B cell (primary cell): Measurements from ENCODE around the gene EPHA5. TPM values are rescaled to one million over a fixed set of nuclear protein-coding genes. Genes with fewer than 3 reads are reported as not detected.

Source experiments
- ATAC-seq: fragments of 200-7000 bp; cut with Tn5 transposase; one replicate; pipeline ENCODE4 v1.10.0; 2021; ENCODE audit warnings: low read depth, mild to moderate bottlenecking, moderate number of reproducible peaks, moderate library complexity
- CTCF ChIA-PET: fragments of 350-600 bp; sonication (Branson Sonifier 250); formaldehyde crosslinking; loops from one replicate; lab custom pipeline; 2021; ENCODE audit warnings: antibody characterized with exemption, inconsistent platforms; lab: Charles Lee
- POLR2A ChIA-PET: fragments of 350-600 bp; sonication (Branson Sonifier 250); formaldehyde crosslinking; loops from one replicate; lab custom pipeline; 2021; ENCODE audit warnings: antibody characterized with exemption; lab: Charles Lee
- DNase-seq: peaks from one replicate; pipeline ENCODE4 v3.0.0; 2013
- H2AFZ ChIP-seq: 2 replicates; pipeline ENCODE4 v1.6.1; 2012; ENCODE audit warnings: mild to moderate bottlenecking, low read depth, low read length; ENCODE audit not compliant: insufficient read depth, poor library complexity, severe bottlenecking
- H3K27ac ChIP-seq, 2 donors: 1 replicate in 1 of 2; 2 replicates in 1 of 2; pipeline ENCODE4 v1.5.1; 2012 to 2013; ENCODE audit warnings: low read length in 2 of 2, mild to moderate bottlenecking in 2 of 2, moderate library complexity in 1 of 2
- H3K27me3 ChIP-seq, 4 experiments: fragments of 200-600 bp in 1 of 4; sonication (generic) in 1 of 4; replicated peaks in 1 of 4; 1 replicate in 2 of 4; 2 replicates in 2 of 4; pipeline versions ENCODE4 v1.6.1 to v1.7.0; 2013 to 2016; ENCODE audit warnings: low read length in 3 of 4, mild to moderate bottlenecking in 2 of 4, mixed read lengths in 1 of 4, moderate library complexity in 1 of 4; ENCODE audit not compliant: insufficient read depth in 4 of 4, control insufficient read depth in 3 of 4; ENCODE audit errors: control extremely low read depth in 1 of 4
- H3K36me3 ChIP-seq, 2 experiments: replicated peaks in 1 of 2; 1 replicate in 1 of 2; 2 replicates in 1 of 2; pipeline versions ENCODE4 v1.6.1 to v1.7.1; 2013; ENCODE audit warnings: low read length in 1 of 2; ENCODE audit not compliant: insufficient read depth in 2 of 2, control insufficient read depth in 1 of 2; ENCODE audit errors: control extremely low read depth in 1 of 2, extremely low read depth in 1 of 2
- H3K4me1 ChIP-seq, 2 donors: fragments of 200-600 bp in 1 of 2; sonication (generic) in 1 of 2; 1 replicate in 1 of 2; 2 replicates in 1 of 2; pipeline versions ENCODE4 v1.5.1 to v1.6.1; 2013 to 2017; ENCODE audit warnings: low read length in 2 of 2; ENCODE audit not compliant: control insufficient read depth in 2 of 2, insufficient read depth in 2 of 2
- H3K4me2 ChIP-seq: replicated peaks from 2 replicates; pipeline ENCODE3; 2012; ENCODE audit warnings: mild to moderate bottlenecking, low read depth, low read length; ENCODE audit not compliant: poor library complexity, severe bottlenecking
- H3K4me3 ChIP-seq, 5 experiments: fragments of 200-600 bp in 1 of 5; sonication (generic) in 1 of 5; 1 replicate in 3 of 5; 2 replicates in 2 of 5; pipeline versions ENCODE4 v1.5.1 to v1.7.0; 2011 to 2016; ENCODE audit warnings: low read length in 4 of 5, mild to moderate bottlenecking in 4 of 5, low read depth in 2 of 5, control low read depth in 1 of 5, moderate library complexity in 1 of 5; ENCODE audit not compliant: insufficient read depth in 1 of 5; ENCODE audit errors: control extremely low read depth in 1 of 5, extremely low read depth in 1 of 5
- H3K79me2 ChIP-seq: fragments of 200-600 bp; sonication (generic); one replicate; pipeline ENCODE4 v1.6.0; 2016; ENCODE audit warnings: low read length; ENCODE audit not compliant: control insufficient read depth, insufficient read depth
- H3K9ac ChIP-seq: fragments of 200-600 bp; sonication (generic); 2 replicates; pipeline ENCODE4 v1.6.1; 2017; ENCODE audit warnings: mild to moderate bottlenecking, low read length, moderate library complexity
- H3K9me3 ChIP-seq, 3 donors: one replicate each; pipeline versions ENCODE4 v1.6.1 to v1.7.1; 2013; ENCODE audit warnings: low read length in 2 of 3; ENCODE audit not compliant: control insufficient read depth in 2 of 3, insufficient read depth in 1 of 3; ENCODE audit errors: control extremely low read depth in 1 of 3
- H4K20me1 ChIP-seq: 2 replicates; pipeline ENCODE4 v1.6.0; 2012; ENCODE audit warnings: mild to moderate bottlenecking, low read length; ENCODE audit not compliant: insufficient read depth, control insufficient read depth, poor library complexity, severe bottlenecking
- H3K27ac Mint-ChIP-seq: one replicate; pipeline ENCODE4 v1.8.0; 2021; ENCODE audit warnings: mixed read lengths
- H3K27me3 Mint-ChIP-seq: one replicate; pipeline ENCODE4 v1.8.0; 2021; ENCODE audit warnings: mixed read lengths
- H3K4me1 Mint-ChIP-seq: one replicate; pipeline ENCODE4 v1.8.0; 2021; ENCODE audit warnings: mixed read lengths
- H3K4me3 Mint-ChIP-seq: one replicate; pipeline ENCODE4 v1.8.0; 2021; ENCODE audit warnings: mixed read lengths
- H3K9me3 Mint-ChIP-seq: one replicate; pipeline ENCODE4 v1.8.0; 2022; ENCODE audit warnings: mixed read lengths; ENCODE audit not compliant: insufficient read depth
- EZH2 ChIP-seq: IDR thresholded peaks from 2 replicates; pipeline ENCODE4 v1.6.1; 2012; ENCODE audit warnings: borderline replicate concordance, low read depth, mild to moderate bottlenecking, moderate library complexity, low read length; ENCODE audit not compliant: insufficient read depth, poor library complexity, severe bottlenecking
- WGBS: methylation state at CpG from one replicate; pipeline ENCODE4 v1.1.5; 2013; ENCODE audit warnings: missing lambda C conversion rate; ENCODE audit not compliant: insufficient coverage; 5-methylcytosine and 5-hydroxymethylcytosine counted together
- intact Hi-C: fragments of 100-400 bp; cut with micrococcal nuclease; formaldehyde crosslinking; loops from one replicate; pipeline ENCODE4 v1.10.0; 2022
- polyA plus RNA-seq: library from polyadenylated mRNA; depleted of rRNA; stranded (reverse); fragments of >200 nt; gene quantifications from 2 replicates; pipeline ENCODE4 v1.2.3, GENCODE V29; 2012
- total RNA-seq, 2 donors: library from RNA; stranded (reverse); fragments of 120-200 nt in 1 of 2; gene quantifications; 1 replicate in 1 of 2; 2 replicates in 1 of 2; pipeline versions ENCODE4 v1.2.3 to v1.2.4, GENCODE V29; 2013 to 2022
- TF ChIP-seq, protein P1 (sequence below): fragments of 200-600 bp; IDR thresholded peaks from one replicate; pipeline ENCODE4 v1.8.0; 2022; ENCODE audit warnings: antibody characterized with exemption, mild to moderate bottlenecking

The EPHA5 gene
- total and polyA plus RNA-seq, 2 donors (not counting 1 experiment from before 2014, with no cell fraction given) = not detected

DNA sequence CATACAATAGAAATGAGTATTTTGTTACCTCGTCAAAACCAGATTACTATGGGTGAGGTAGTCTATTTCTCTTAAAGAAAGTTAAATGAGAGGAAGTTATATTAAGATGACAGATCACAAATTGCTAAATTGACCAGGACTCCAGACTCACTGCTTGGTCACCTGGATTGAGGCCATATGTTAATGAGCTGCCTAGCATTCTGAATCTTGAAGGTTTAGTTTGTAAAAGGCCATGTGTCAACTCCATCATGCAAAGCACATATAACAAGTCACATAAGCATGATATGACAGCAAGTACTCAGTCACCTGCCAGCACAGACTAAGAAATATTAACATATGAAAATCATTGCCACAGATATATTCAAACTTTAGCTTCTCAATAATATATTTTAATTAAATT lies 72.6 kb downstream of the EPHA5 start:
- Histone ChIP-seq H3K27me3 (no peaks in the 10 kb centered on the region), H3K4me3 (no peak overlapping the region), H3K36me3 (no peaks in the 10 kb centered on the region), H3K79me2 (no peaks in the 10 kb centered on the region), H3K4me1 (no peaks in the 10 kb centered on the region), H3K9ac (no peak overlapping the region), H3K9me3 (no peaks in the 10 kb centered on the region), H4K20me1 (no peaks in the 10 kb centered on the region), H3K4me2 (no peak overlapping the region), H3K27ac (no peak overlapping the region), H2AFZ (no peak overlapping the region)
- Mint-ChIP-seq H3K27ac (no peak overlapping the region), H3K27me3 (no peaks in the 10 kb centered on the region), H3K4me1 (no peaks in the 10 kb centered on the region), H3K9me3 (no peaks in the 10 kb centered on the region), H3K4me3 (no peak overlapping the region)
- ChIA-PET POLR2A (no interaction called here), CTCF (no interaction called here)
- intact Hi-C loops = no loop called here
- DNase-seq (no peak), ATAC-seq (no peak)
- TF ChIP-seq, protein P1, sequence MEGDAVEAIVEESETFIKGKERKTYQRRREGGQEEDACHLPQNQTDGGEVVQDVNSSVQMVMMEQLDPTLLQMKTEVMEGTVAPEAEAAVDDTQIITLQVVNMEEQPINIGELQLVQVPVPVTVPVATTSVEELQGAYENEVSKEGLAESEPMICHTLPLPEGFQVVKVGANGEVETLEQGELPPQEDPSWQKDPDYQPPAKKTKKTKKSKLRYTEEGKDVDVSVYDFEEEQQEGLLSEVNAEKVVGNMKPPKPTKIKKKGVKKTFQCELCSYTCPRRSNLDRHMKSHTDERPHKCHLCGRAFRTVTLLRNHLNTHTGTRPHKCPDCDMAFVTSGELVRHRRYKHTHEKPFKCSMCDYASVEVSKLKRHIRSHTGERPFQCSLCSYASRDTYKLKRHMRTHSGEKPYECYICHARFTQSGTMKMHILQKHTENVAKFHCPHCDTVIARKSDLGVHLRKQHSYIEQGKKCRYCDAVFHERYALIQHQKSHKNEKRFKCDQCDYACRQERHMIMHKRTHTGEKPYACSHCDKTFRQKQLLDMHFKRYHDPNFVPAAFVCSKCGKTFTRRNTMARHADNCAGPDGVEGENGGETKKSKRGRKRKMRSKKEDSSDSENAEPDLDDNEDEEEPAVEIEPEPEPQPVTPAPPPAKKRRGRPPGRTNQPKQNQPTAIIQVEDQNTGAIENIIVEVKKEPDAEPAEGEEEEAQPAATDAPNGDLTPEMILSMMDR = no peak
- TF ChIP-seq EZH2 = no peak
- no CpG with 5 or more reads among the region's 1 CpG for WGBS

DNA sequence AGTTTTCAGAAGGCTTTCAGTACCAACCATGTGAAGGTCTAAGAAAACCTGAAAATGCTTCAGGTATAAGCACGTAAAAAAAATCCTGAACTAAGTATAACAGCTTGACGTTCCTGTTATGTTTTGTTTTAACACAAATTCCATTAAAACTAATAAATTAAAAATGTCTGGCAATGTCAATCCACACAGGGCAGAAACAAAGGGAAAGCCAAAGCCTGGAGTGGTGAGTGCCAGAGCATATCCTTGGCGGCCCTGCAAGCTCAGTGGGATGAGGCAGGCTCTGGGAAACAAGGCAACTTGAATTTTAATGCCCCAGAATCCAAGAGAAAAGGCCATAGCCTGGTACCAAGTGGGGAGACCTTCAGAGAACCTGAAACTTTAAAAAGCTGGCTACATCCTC lies 78.2 kb downstream of the EPHA5 start:
- CTCF ChIA-PET = no interaction called here
- Histone ChIP-seq H3K9me3 (no peaks in the 10 kb centered on the region), H3K79me2 (no peaks in the 10 kb centered on the region), H3K36me3 (no peaks in the 10 kb centered on the region), H3K9ac (no peak overlapping the region), H4K20me1 (no peaks in the 10 kb centered on the region), H3K4me2 (no peak overlapping the region), H3K27me3 (no peaks in the 10 kb centered on the region), H3K4me1 (no peaks in the 10 kb centered on the region), H3K4me3 (no peak overlapping the region), H2AFZ (no peak overlapping the region), H3K27ac (no peak overlapping the region)
- no peak overlapping the region for H3K27ac Mint-ChIP-seq
- H3K27me3 Mint-ChIP-seq = no peaks in the 10 kb centered on the region
- no peak for TF ChIP-seq EZH2
- TF ChIP-seq, protein P1 = no peak
- 30% methylated on average over 2 of the region's 3 CpGs for WGBS
- DNase-seq (no peak), ATAC-seq (no peak)
- intact Hi-C loops = no loop called here
- H3K4me3 Mint-ChIP-seq = no peak overlapping the region
- POLR2A ChIA-PET = no interaction called here
- H3K9me3 Mint-ChIP-seq = no peaks in the 10 kb centered on the region
- no peaks in the 10 kb centered on the region for H3K4me1 Mint-ChIP-seq
